ENCODE results near the gene SLC25A38.

- TF ChIP-seq CTCF (IDR thresholded peaks at IDR 0.05) (no peak), POLR2A (IDR thresholded peaks at IDR 0.05) (no peak), POLR2AphosphoS5 (IDR thresholded peaks at IDR 0.05) (no peak)
These were observed 20.4 kb upstream of the SLC25A38 start for GRCh38 chr3:39362812-39363211.

Measured in transverse colon (tissue), 4 donors.